ENCODE data around the gene CNTN2. TPM values are rescaled to one million over a fixed set of nuclear protein-coding genes. Genes with fewer than 3 reads are reported as not detected.

The CNTN2 gene
- total RNA-seq, 1 experiment from 2014 or later: not detected

DNA sequence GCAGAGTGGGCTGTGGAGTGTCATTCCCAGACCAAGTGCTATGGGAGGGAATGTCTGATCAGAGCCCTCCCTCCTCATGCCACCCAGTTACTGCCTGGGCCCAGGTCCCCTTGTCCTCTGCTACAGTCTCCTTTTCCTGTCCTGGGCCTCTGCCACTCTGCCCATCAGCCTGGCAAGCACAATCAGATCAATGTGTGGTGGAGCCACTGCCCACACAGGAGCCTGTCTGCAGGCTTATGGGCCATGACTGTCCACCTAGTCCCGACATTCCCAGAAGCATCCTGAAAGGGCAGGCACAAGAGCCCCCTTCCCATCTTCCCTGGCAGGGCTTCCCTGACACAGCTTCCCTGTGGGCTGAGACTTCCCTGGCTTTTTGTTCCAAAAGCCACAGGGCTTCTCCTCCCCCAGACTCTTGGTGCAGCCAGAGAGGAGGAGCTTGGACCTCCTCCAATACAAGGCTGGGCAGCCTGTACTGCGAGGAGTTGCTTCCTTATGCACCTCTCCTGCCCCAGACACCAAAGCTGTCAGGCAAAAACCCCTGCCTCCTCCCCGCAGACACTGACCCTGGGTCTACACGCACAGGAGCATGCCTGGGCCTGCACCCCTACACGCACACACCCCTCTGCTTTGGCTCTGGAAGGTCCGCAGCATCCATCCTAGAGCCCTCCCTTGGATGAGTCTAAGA is 29.2 kb upstream of the CNTN2 start:
- Mint-ChIP-seq H3K4me1 (ENCODE audit: low read depth, unreplicated experiment) (no peaks in the 10 kb centered on the region), H3K27me3 (ENCODE audit: unreplicated experiment) (peaks cover 94% of the 10 kb centered on the region), H3K36me3 (ENCODE audit: insufficient read depth, unreplicated experiment) (no peaks in the 10 kb centered on the region), H3K4me3 (ENCODE audit: low read depth, unreplicated experiment) (no peak overlapping the region), H3K27ac (ENCODE audit: unreplicated experiment) (no peak overlapping the region), H3K9me3 (ENCODE audit: low read depth, unreplicated experiment) (no peaks in the 10 kb centered on the region)
- intact Hi-C loops (cut with micrococcal nuclease; ENCODE audit: unreplicated experiment): no loop called here
- CTCF ChIA-PET: interaction anchor here (0.5 kb wide), 1 partner anchor 1966 kb away, joined by 6 read pairs; no protein-coding TSS in a partner anchor
- TF ChIP-seq CTCF (IDR thresholded peaks at IDR 0.05; ENCODE audit: unreplicated experiment): no peak
- no TSS peak for BruUV-seq (replicated peaks)
- DNase-seq: no peak

- CTCF ChIA-PET: no interaction called here
Measured at GRCh38 chr1:205014783-205015182, 28.2 kb upstream of the CNTN2 start.

GRCh38 chr1:205015241-205015640 is 27.8 kb upstream of the CNTN2 start:
- no TSS peak for BruUV-seq (replicated peaks)
- intact Hi-C loops (cut with micrococcal nuclease; ENCODE audit: unreplicated experiment): no loop called here
- H3K27ac Mint-ChIP-seq (ENCODE audit: unreplicated experiment): no peak overlapping the region

More at GRCh38 chr1:205014783-205015182, 28.2 kb upstream of the CNTN2 start:
- intact Hi-C loops (cut with micrococcal nuclease; ENCODE audit: unreplicated experiment): no loop called here
- Mint-ChIP-seq H3K4me3 (ENCODE audit: low read depth, unreplicated experiment) (no peak overlapping the region), H3K4me1 (ENCODE audit: low read depth, unreplicated experiment) (no peaks in the 10 kb centered on the region), H3K36me3 (ENCODE audit: insufficient read depth, unreplicated experiment) (no peaks in the 10 kb centered on the region), H3K9me3 (ENCODE audit: low read depth, unreplicated experiment) (no peaks in the 10 kb centered on the region), H3K27ac (ENCODE audit: unreplicated experiment) (no peak overlapping the region), H3K27me3 (ENCODE audit: unreplicated experiment) (peaks cover 94% of the 10 kb centered on the region)
- BruUV-seq (replicated peaks): no TSS peak
- TF ChIP-seq CTCF (IDR thresholded peaks at IDR 0.05; ENCODE audit: unreplicated experiment): no peak
- DNase-seq: no peak

DNA sequence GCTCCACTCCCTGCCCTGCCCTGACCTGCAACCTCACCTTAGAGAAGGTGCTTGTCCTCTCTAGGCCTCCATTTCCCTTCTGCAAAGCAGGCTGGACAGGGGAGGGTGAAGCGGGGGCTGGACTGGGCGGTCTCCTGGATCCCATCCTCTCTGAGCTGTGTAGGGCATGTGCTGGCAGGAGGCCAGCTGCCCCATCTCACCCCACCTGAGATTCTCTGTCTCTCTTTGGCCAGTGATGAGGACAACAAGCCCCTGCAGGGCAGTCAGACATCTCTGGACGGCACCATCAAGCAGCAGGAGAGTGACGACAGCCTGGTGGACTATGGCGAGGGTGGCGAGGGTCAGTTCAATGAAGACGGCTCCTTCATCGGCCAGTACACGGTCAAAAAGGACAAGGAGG is 26.9 kb upstream of the CNTN2 start:
- Mint-ChIP-seq H3K4me3 (ENCODE audit: low read depth, unreplicated experiment) (no peak overlapping the region), H3K4me1 (ENCODE audit: low read depth, unreplicated experiment) (no peaks in the 10 kb centered on the region), H3K36me3 (ENCODE audit: insufficient read depth, unreplicated experiment) (no peaks in the 10 kb centered on the region), H3K9me3 (ENCODE audit: low read depth, unreplicated experiment) (no peaks in the 10 kb centered on the region), H3K27me3 (ENCODE audit: unreplicated experiment) (peaks cover 100% of the 10 kb centered on the region), H3K27ac (ENCODE audit: unreplicated experiment) (no peak overlapping the region)
- DNase-seq: no peak
- no TSS peak for BruUV-seq (replicated peaks)
- CTCF ChIA-PET: no interaction called here
- TF ChIP-seq CTCF (IDR thresholded peaks at IDR 0.05; ENCODE audit: unreplicated experiment): no peak
- intact Hi-C loops (cut with micrococcal nuclease; ENCODE audit: unreplicated experiment): no loop called here

More at GRCh38 chr1:205015241-205015640, 27.8 kb upstream of the CNTN2 start:
- no peak for DNase-seq
- CTCF ChIA-PET: no interaction called here
- Mint-ChIP-seq H3K4me1 (ENCODE audit: low read depth, unreplicated experiment) (no peaks in the 10 kb centered on the region), H3K27me3 (ENCODE audit: unreplicated experiment) (peaks cover 94% of the 10 kb centered on the region), H3K9me3 (ENCODE audit: low read depth, unreplicated experiment) (no peaks in the 10 kb centered on the region), H3K36me3 (ENCODE audit: insufficient read depth, unreplicated experiment) (no peaks in the 10 kb centered on the region), H3K4me3 (ENCODE audit: low read depth, unreplicated experiment) (no peak overlapping the region)
- no peak for TF ChIP-seq CTCF (IDR thresholded peaks at IDR 0.05; ENCODE audit: unreplicated experiment)
